T-cell (primary cell): ENCODE measurements around the gene TBC1D22A. TPM values are rescaled to one million over a fixed set of nuclear protein-coding genes. Genes with fewer than 3 reads are reported as not detected.

Experiments used
- ATAC-seq, 4 experiments: fragments of 200-7000 bp in 3 of 4; fragments of 150-1000 bp in 1 of 4; cut with Tn5 transposase; replicated peaks in 1 of 4; 1 replicate in 3 of 4; 2 replicates in 1 of 4; pipeline ENCODE4 v1.10.0; 2021; ENCODE audit warnings: moderate library complexity in 3 of 4, mild to moderate bottlenecking in 2 of 4, moderate number of reproducible peaks in 1 of 4
- CTCF ChIA-PET, 2 donors: fragments of 300-600 bp; sonication (Branson Sonifier 250); formaldehyde crosslinking; loops; one replicate each; lab custom pipeline; 2022; ENCODE audit warnings: antibody characterized with exemption in 2 of 2; lab: Charles Lee
- POLR2A ChIA-PET, 2 donors: fragments of 300-600 bp; sonication (Branson Sonifier 250); formaldehyde crosslinking; loops; one replicate each; lab custom pipeline; 2022; ENCODE audit warnings: antibody characterized with exemption in 2 of 2; lab: Charles Lee
- DNase-seq, 35 experiments: peaks; one replicate each; pipeline versions ENCODE4 v3.0.0 to v3.0.0-alpha.2; 2013 to 2023
- H3K27ac ChIP-seq: one replicate; pipeline ENCODE4 v1.5.1; 2013; ENCODE audit warnings: low read length
- H3K27me3 ChIP-seq, 2 experiments: replicated peaks in 1 of 2; 1 replicate in 1 of 2; 2 replicates in 1 of 2; pipeline versions ENCODE4 v1.6.1 to v1.7.0; 2013; ENCODE audit warnings: low read length in 1 of 2, mixed read lengths in 1 of 2; ENCODE audit not compliant: control insufficient read depth in 2 of 2, insufficient read depth in 2 of 2; ENCODE audit errors: extremely low read depth in 1 of 2
- H3K36me3 ChIP-seq, 2 donors: 1 replicate in 1 of 2; 2 replicates in 1 of 2; pipeline versions ENCODE4 v1.6.1 to v1.7.0; 2013; ENCODE audit warnings: low read length in 1 of 2; ENCODE audit not compliant: control insufficient read depth in 2 of 2, insufficient read depth in 1 of 2; ENCODE audit errors: extremely low read depth in 1 of 2
- H3K4me1 ChIP-seq, 2 experiments: 1 replicate in 1 of 2; 2 replicates in 1 of 2; pipeline versions ENCODE4 v1.6.1 to v1.7.0; 2013; ENCODE audit warnings: low read length in 2 of 2, mixed read lengths in 1 of 2; ENCODE audit not compliant: insufficient read depth in 2 of 2, control insufficient read depth in 1 of 2; ENCODE audit errors: extremely low read depth in 1 of 2
- H3K4me3 ChIP-seq, 2 donors: 1 replicate in 1 of 2; 2 replicates in 1 of 2; pipeline versions ENCODE4 v1.5.1 to v1.7.0; 2013; ENCODE audit warnings: mild to moderate bottlenecking in 2 of 2, low read length in 1 of 2, moderate library complexity in 1 of 2; ENCODE audit not compliant: control insufficient read depth in 1 of 2; ENCODE audit errors: extremely low read depth in 1 of 2
- H3K9me3 ChIP-seq: 2 replicates; pipeline ENCODE4 v1.7.0; 2013
- H3K27ac Mint-ChIP-seq, 2 donors: one replicate each; pipeline ENCODE4 v1.8.0; 2020 to 2021; ENCODE audit warnings: mild to moderate bottlenecking in 2 of 2, mixed read lengths in 2 of 2
- H3K27me3 Mint-ChIP-seq, 2 donors: one replicate each; pipeline ENCODE4 v1.8.0; 2021 to 2022; ENCODE audit warnings: mixed read lengths in 2 of 2
- H3K36me3 Mint-ChIP-seq: one replicate; pipeline ENCODE4 v1.8.0; 2021; ENCODE audit warnings: mixed read lengths
- H3K4me1 Mint-ChIP-seq, 3 donors: one replicate each; pipeline ENCODE4 v1.8.0; 2020 to 2022; ENCODE audit warnings: mixed read lengths in 3 of 3, mild to moderate bottlenecking in 1 of 3
- H3K4me3 Mint-ChIP-seq, 3 donors: one replicate each; pipeline ENCODE4 v1.8.0; 2020 to 2022; ENCODE audit warnings: mild to moderate bottlenecking in 3 of 3, mixed read lengths in 3 of 3, moderate library complexity in 3 of 3
- H3K9me3 Mint-ChIP-seq, 3 donors: one replicate each; pipeline ENCODE4 v1.8.0; 2020 to 2022; ENCODE audit warnings: mixed read lengths in 3 of 3
- WGBS: methylation state at CpG from one replicate; pipeline ENCODE4 v1.1.5; 2013; ENCODE audit warnings: missing lambda C conversion rate; ENCODE audit not compliant: insufficient coverage; 5-methylcytosine and 5-hydroxymethylcytosine counted together
- total RNA-seq, 35 experiments: library from RNA in 6 of 35; stranded (reverse) in 6 of 35; fragments of 120-200 nt in 1 of 35; gene quantifications; one replicate each; pipeline versions ENCODE4 v1.2.1 to v1.2.4 and lab custom pipeline; 2013 to 2026

Gene TBC1D22A
- total RNA-seq, 5 donors from 2014 or later (not counting 1 experiment from before 2014, with no cell fraction given) = 38.3 to 67.8 (median 57.7) TPM

DNA sequence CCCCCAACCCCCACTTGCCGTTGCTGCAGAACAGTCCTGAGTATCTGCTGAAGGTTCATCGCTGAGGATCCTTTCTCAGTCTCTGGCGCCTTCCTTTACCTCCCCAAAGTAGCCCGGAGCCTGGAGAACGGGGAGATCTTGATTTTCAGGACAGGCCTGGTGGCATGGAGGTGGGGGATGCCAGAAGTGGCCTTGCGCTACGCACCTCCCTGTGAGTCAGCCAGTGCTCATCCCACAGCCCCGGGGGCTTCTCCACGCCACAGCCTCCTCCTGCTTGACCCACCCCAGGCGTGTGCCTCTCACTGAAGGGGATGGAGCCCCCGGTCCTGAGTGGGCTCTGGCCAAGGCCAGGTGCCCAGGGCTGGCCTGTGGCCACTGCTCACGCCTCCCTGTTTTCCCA is 339.6 kb downstream of the TBC1D22A start:
- ATAC-seq (no peak), DNase-seq (no peak)
- no peaks in the 10 kb centered on the region for H3K27me3 ChIP-seq
- no peaks in the 10 kb centered on the region for H3K9me3 ChIP-seq
- Mint-ChIP-seq H3K4me1 (no peaks in the 10 kb centered on the region), H3K27me3 (no peaks in the 10 kb centered on the region), H3K9me3 (no peaks in the 10 kb centered on the region), H3K4me3 (no peak overlapping the region), H3K27ac (no peak overlapping the region), H3K36me3 (peaks cover 7% of the 10 kb centered on the region)
- no peak overlapping the region for H3K4me3 ChIP-seq
- peaks cover 0 to 7% of the 10 kb centered on the region in 2 donors for H3K36me3 ChIP-seq
- 100% methylated on average over 2 of the region's 12 CpGs for WGBS
- CTCF ChIA-PET = no interaction called here
- H3K4me1 ChIP-seq = no peaks in the 10 kb centered on the region
- POLR2A ChIA-PET = no interaction called here
- H3K27ac ChIP-seq = no peak overlapping the region

- H3K4me1 ChIP-seq = no peaks in the 10 kb centered on the region
- H3K27ac Mint-ChIP-seq = no peak overlapping the region
- H3K9me3 Mint-ChIP-seq = no peaks in the 10 kb centered on the region
- no peaks in the 10 kb centered on the region for H3K27me3 ChIP-seq
- no peaks in the 10 kb centered on the region for H3K27me3 Mint-ChIP-seq
- no peaks in the 10 kb centered on the region for H3K4me1 Mint-ChIP-seq
- H3K27ac ChIP-seq = no peak overlapping the region
- WGBS = no CpG with 5 or more reads among the region's 2 CpGs
- no peak overlapping the region for H3K4me3 ChIP-seq
- ATAC-seq (no peak), DNase-seq (no peak)
- H3K9me3 ChIP-seq = no peaks in the 10 kb centered on the region
- peaks cover 0 to 7% of the 10 kb centered on the region in 2 donors for H3K36me3 ChIP-seq
- peaks cover 6% of the 10 kb centered on the region for H3K36me3 Mint-ChIP-seq
- CTCF ChIA-PET = no interaction called here
- POLR2A ChIA-PET = no interaction called here
- no peak overlapping the region for H3K4me3 Mint-ChIP-seq
Observed at GRCh38 chr22:47102648-47103047, 340.2 kb downstream of the TBC1D22A start.

GRCh38 chr22:47105085-47105484 is 342.6 kb downstream of the TBC1D22A start:
- Histone ChIP-seq H3K36me3 (peaks cover 0 to 5% of the 10 kb centered on the region in 2 donors), H3K9me3 (no peaks in the 10 kb centered on the region), H3K27me3 (no peaks in the 10 kb centered on the region), H3K27ac (no peak overlapping the region), H3K4me3 (no peak overlapping the region), H3K4me1 (no peaks in the 10 kb centered on the region)
- DNase-seq (no peak), ATAC-seq (no peak)
- no peak overlapping the region for H3K4me3 Mint-ChIP-seq
- peaks cover 11% of the 10 kb centered on the region for H3K36me3 Mint-ChIP-seq
- 0% methylated on average over 1 of the region's 4 CpGs for WGBS
- no peak overlapping the region for H3K27ac Mint-ChIP-seq
- ChIA-PET POLR2A (no interaction called here), CTCF (no interaction called here)
- H3K27me3 Mint-ChIP-seq = no peaks in the 10 kb centered on the region
- H3K9me3 Mint-ChIP-seq = no peaks in the 10 kb centered on the region
- H3K4me1 Mint-ChIP-seq = no peaks in the 10 kb centered on the region

DNA sequence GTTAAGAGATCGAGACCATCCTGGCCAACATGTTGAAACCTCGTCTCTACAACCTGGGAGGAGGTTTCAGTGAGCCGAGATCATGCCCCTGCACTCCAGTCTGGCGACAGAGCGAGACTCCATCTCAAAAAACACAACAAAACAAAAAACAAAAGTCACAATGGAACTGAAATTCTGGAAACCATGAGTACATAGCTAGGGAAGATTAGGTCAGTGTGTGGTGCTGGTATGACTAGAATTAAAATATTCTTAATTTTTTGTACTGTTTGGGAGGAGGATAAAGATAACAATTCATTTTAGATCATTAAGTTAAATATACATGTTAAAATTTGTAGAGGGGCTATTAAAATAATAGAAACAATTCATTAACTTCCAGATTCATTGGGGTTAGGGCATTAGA is 344.4 kb downstream of the TBC1D22A start:
- Mint-ChIP-seq H3K27ac (no peak overlapping the region), H3K27me3 (no peaks in the 10 kb centered on the region), H3K9me3 (no peaks in the 10 kb centered on the region), H3K4me3 (no peak overlapping the region), H3K4me1 (no peaks in the 10 kb centered on the region), H3K36me3 (peaks cover 19% of the 10 kb centered on the region)
- Histone ChIP-seq H3K27ac (no peak overlapping the region), H3K4me3 (no peak overlapping the region), H3K27me3 (no peaks in the 10 kb centered on the region), H3K4me1 (no peaks in the 10 kb centered on the region), H3K9me3 (no peaks in the 10 kb centered on the region), H3K36me3 (peaks cover 0 to 4% of the 10 kb centered on the region in 2 donors)
- WGBS = 69% methylated on average over 2 of the region's 5 CpGs
- ChIA-PET CTCF (interaction anchor here in 1 of 2 donors (1.0 kb wide), 1 partner anchor 27 kb away, joined by 4 read pairs; no protein-coding TSS in a partner anchor), POLR2A (no interaction called here)
- no peak for ATAC-seq
- no peak for DNase-seq

DNA sequence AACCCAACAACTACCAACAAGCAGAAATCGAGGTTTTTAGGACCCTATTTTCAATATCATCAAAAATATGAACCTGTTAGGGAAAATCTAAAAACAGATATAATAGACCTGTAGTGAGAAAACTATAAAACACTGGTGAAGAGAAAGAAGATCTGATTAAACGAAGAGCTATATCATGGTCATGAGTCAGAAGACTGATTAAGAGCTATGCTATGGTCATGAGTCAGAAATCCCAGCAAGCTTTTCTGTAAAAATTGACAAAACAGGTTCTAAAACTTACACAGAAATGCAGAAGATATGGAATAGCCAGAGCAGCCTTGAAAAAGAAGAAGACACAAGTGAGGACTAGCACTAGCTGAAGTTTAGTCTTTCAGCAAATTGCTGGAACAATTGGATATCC is 345.0 kb downstream of the TBC1D22A start:
- no peak for ATAC-seq
- WGBS = no CpG with 5 or more reads among the region's 2 CpGs

GRCh38 chr22:47110817-47111443 is 348.5 kb downstream of the TBC1D22A start:
- H3K36me3 Mint-ChIP-seq = peaks cover 31% of the 10 kb centered on the region
- no peaks in the 10 kb centered on the region for H3K27me3 Mint-ChIP-seq
- Histone ChIP-seq H3K4me3 (no peak overlapping the region), H3K36me3 (peaks cover 6 to 20% of the 10 kb centered on the region in 2 donors), H3K9me3 (no peaks in the 10 kb centered on the region), H3K27me3 (no peaks in the 10 kb centered on the region), H3K27ac (no peak overlapping the region), H3K4me1 (no peaks in the 10 kb centered on the region)
- no peak overlapping the region for H3K27ac Mint-ChIP-seq
- no peak for DNase-seq
- H3K4me1 Mint-ChIP-seq = no peaks in the 10 kb centered on the region
- 97% methylated on average over 17 of the region's 18 CpGs for WGBS
- no peak for ATAC-seq
- no peaks in the 10 kb centered on the region for H3K9me3 Mint-ChIP-seq
- ChIA-PET CTCF (no interaction called here), POLR2A (no interaction called here)
- H3K4me3 Mint-ChIP-seq = no peak overlapping the region

More for the DNA sequence above, 345.0 kb downstream of the TBC1D22A start:
- Histone ChIP-seq H3K27ac (no peak overlapping the region), H3K9me3 (no peaks in the 10 kb centered on the region), H3K27me3 (no peaks in the 10 kb centered on the region), H3K36me3 (peaks cover 0 to 9% of the 10 kb centered on the region in 2 donors), H3K4me3 (no peak overlapping the region), H3K4me1 (no peaks in the 10 kb centered on the region)
- ChIA-PET POLR2A (no interaction called here), CTCF (interaction anchor here in 1 of 2 donors (1.0 kb wide), 1 partner anchor 27 kb away, joined by 4 read pairs; no protein-coding TSS in a partner anchor)
- Mint-ChIP-seq H3K36me3 (peaks cover 19% of the 10 kb centered on the region), H3K27me3 (no peaks in the 10 kb centered on the region), H3K27ac (no peak overlapping the region), H3K4me3 (no peak overlapping the region), H3K4me1 (no peaks in the 10 kb centered on the region), H3K9me3 (no peaks in the 10 kb centered on the region)
- no peak for DNase-seq
